Articular chondrocyte of knee joint (primary cell): ENCODE results near the gene WDR20. TPM values are rescaled to one million over a fixed set of nuclear protein-coding genes. Genes with fewer than 3 reads are reported as not detected.

Experiments
- total RNA-seq: library from RNA; depleted of rRNA; stranded (reverse); fragments of >200 nt; gene quantifications from 2 replicates; pipeline ENCODE4 v1.2.3, GENCODE V29; 2012

The WDR20 gene
- 15.4 and 16.0 TPM in 2 replicates for total RNA-seq

GRCh38 chr14:102139286-102140026 lies at the start of gene WDR20:
TSS of gene WDR20 (plus strand) at chr14:102139897. CDS start at chr14:102139924, 27 bp downstream.

Other genes with a start within 250 kb of the WDR20 start
- 387 and 470 TPM in 2 replicates for gene DYNC1H1, start 175.3 kb upstream of the WDR20 start, total RNA-seq
- gene HSP90AA1, start 52.9 kb upstream of the WDR20 start, total RNA-seq = 248 and 359 TPM in 2 replicates
- 21.9 and 22.3 TPM in 2 replicates for gene MOK, start 165.3 kb downstream of the WDR20 start, total RNA-seq
- gene ZNF839, start 179.8 kb downstream of the WDR20 start, total RNA-seq = 8.9 and 9.3 TPM in 2 replicates
- 44.8 and 55.1 TPM in 2 replicates for gene CINP, start 223.0 kb downstream of the WDR20 start, total RNA-seq
- gene TECPR2, start 223.0 kb downstream of the WDR20 start, total RNA-seq = 14.6 and 15.6 TPM in 2 replicates